GM12891 (cell line): ENCODE measurements around the gene ZNF682.

Experiments
- POLR2A ChIP-seq: IDR thresholded peaks from 2 replicates; pipeline ENCODE4 v1.6.1; 2011; ENCODE audit warnings: low read depth, low read length, control low read depth
- POLR2AphosphoS5 ChIP-seq: IDR thresholded peaks from 2 replicates; pipeline ENCODE4 v1.6.1; 2011; ENCODE audit warnings: low read depth, low read length, control low read depth
- POU2F2 ChIP-seq: IDR thresholded peaks from 2 replicates; pipeline ENCODE4 v1.6.1; 2011; ENCODE audit warnings: low read depth, mild to moderate bottlenecking, control low read depth, low read length, moderate library complexity
- TAF1 ChIP-seq: IDR thresholded peaks from 2 replicates; pipeline ENCODE4 v1.6.1; 2011; ENCODE audit warnings: low read depth, low read length, control low read depth

DNA sequence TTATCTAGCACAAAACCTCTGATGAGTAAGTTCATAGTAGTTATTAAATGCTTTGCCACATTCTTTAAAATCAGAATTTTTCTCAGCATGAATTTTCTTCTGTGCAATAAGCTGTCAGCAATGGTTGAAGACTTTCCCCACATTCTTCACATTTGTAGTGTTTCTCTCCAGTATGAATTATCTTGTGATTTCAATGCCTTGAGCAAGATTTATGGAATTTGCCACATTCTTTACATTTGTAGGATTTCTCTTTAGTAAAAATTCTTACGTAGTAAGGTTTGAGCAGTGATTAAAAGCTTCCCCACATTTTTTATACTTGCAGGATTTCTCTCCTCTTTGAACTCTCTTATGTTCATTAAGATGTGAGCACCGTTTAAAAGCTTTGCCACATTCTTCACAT, 33.6 kb downstream of the ZNF682 start:
- TF ChIP-seq POLR2AphosphoS5 (no peak), POLR2A (no peak), TAF1 (no peak), POU2F2 (no peak)
